ENCODE data around the gene CDH23. TPM values are rescaled to one million over a fixed set of nuclear protein-coding genes. Genes with fewer than 3 reads are reported as not detected.
A peak's percentile ranks its signal among the peaks of the same experiment; 100 is the strongest.

The CDH23 gene
- total RNA-seq, 2 experiments from 2014 or later = 4.0 to 4.5 TPM

DNA sequence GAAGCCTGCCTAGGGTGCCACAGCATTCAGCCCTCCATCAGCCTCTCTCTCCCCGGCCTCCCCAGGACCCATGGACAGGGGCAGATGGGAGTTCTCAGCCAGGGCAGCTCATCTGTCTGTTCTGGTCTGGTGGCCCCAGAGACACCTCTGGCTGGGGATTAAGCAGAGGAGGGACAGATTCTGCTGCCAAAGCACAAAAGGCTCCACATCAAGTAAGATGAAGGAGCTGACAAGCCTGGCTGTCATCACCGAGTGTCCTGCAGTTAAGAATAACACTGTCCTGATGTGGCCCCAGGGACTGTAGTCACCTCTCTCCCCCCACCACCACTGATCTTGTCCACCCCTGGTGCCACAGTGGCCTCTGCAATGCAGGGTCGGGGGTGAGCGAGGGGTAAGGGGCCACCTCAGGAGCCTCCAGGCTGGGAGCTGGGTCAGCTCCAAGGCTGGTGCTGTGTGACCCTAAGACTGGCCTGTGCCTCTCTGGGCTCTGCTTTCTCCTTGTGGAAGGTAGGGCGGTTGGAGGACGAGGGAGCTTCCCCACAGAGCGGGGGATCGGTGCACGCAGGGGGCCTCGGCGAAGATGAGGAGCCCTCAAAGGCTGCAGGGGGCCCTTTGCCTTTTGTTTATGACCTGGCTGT is 304.1 kb downstream of the CDH23 start:
- Mint-ChIP-seq H3K36me3 (ENCODE audit: low read depth) (no peaks in the 10 kb centered on the region), H3K4me3 (no peak overlapping the region), H3K27me3 (no peaks in the 10 kb centered on the region), H3K4me1 (peaks cover 30% of the 10 kb centered on the region), H3K27ac (no peak overlapping the region), H3K9me3 (no peaks in the 10 kb centered on the region)
- ChIA-PET POLR2A (no interaction called here), CTCF (interaction anchor here (1.1 to 1.3 kb wide), 3 partner anchors 29 to 382 kb away, joined by 3 to 4 read pairs (median 4); partner anchors contain the start of gene SLC29A3)
- DNase-seq = no peak

DNA sequence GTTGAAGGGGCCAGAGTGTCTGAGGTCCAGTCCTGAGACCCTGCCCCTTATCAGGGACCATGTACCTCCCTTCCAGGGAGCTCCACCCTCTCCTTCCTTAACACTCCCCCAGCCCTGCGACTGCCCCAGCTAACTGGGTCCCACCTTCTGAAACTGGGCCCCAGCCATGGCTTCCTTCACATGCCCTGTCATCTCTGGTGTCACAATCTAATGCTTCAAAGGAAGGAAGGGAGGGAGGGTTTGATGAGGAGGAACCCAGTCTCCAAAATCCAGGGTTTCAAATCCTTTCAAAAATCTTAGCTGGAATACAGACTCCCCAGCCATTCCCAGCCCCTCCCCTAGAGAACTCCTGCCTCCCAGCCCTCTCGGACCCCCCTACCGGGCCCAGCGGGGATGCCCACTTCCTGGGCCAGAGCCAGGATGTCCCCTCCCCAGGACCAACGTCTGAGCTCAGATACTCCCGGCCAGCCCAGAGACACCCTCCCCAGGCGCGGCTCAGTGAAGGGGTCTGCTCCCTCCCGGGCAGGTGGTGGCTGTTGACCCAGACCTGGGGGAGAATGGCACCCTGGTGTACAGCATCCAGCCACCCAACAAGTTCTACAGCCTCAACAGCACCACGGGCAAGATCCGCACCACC is 304.9 kb downstream of the CDH23 start:
- Mint-ChIP-seq H3K9me3 (no peaks in the 10 kb centered on the region), H3K36me3 (ENCODE audit: low read depth) (no peaks in the 10 kb centered on the region), H3K4me3 (no peak overlapping the region), H3K27me3 (no peaks in the 10 kb centered on the region), H3K27ac (peak overlapping the region; percentile 46), H3K4me1 (peaks cover 25% of the 10 kb centered on the region)
- ChIA-PET CTCF (interaction anchor here (1.1 to 1.3 kb wide), 3 partner anchors 29 to 383 kb away, joined by 3 to 4 read pairs (median 4); partner anchors contain the start of gene SLC29A3), POLR2A (no interaction called here)
- no peak for DNase-seq

DNA sequence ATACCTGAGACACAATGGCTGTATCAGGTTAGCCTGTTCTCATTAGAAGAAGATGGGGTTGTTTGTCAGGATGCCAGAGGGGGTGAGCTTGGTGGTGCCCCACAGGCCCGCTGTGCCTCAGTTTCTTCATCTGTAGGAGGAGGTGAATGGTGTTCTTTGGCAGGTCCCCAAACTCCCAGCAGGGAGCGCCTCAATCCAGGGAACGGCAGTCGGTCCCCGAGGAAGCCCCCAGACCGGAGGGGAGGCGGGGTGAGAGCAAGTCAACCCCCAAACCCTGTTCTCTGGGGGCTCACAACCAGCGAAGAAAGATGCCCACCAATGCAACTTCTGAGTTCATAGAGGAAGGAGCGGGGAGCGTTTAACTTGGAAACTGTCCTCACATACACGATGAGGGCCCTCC is 306.9 kb downstream of the CDH23 start:
- H3K4me3 Mint-ChIP-seq = no peak overlapping the region

DNA sequence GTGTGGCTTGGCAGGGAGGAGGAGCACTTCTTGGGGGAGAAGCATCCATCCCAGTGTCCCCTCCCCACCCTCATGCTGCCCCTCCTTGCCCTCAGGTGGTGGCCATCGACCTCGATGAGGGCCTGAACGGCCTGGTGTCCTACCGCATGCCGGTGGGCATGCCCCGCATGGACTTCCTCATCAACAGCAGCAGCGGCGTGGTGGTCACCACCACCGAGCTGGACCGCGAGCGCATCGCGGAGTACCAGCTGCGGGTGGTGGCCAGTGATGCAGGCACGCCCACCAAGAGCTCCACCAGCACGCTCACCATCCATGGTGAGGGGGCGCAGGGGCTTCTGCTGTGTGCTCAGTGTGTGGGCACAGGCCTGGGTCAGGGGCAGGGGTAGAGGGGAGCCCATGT is 308.1 kb downstream of the CDH23 start:
- no peaks in the 10 kb centered on the region for H3K9me3 Mint-ChIP-seq
- no peak overlapping the region for H3K27ac Mint-ChIP-seq
- no peaks in the 10 kb centered on the region for H3K27me3 Mint-ChIP-seq
- no peak overlapping the region for H3K4me3 Mint-ChIP-seq
- CTCF ChIA-PET = interaction anchor here (0.6 to 5.5 kb wide), 8 partner anchors 7 to 1468 kb away, joined by 3 to 42 read pairs (median 5); partner anchors contain the start of gene VSIR
- POLR2A ChIA-PET = no interaction called here
- H3K4me1 Mint-ChIP-seq = peaks cover 18% of the 10 kb centered on the region
- no peaks in the 10 kb centered on the region for H3K36me3 Mint-ChIP-seq (ENCODE audit: low read depth)
- no peak for DNase-seq

More for the DNA sequence above, 306.9 kb downstream of the CDH23 start:
- Mint-ChIP-seq H3K9me3 (no peaks in the 10 kb centered on the region), H3K27me3 (no peaks in the 10 kb centered on the region), H3K27ac (no peak overlapping the region), H3K4me1 (peaks cover 21% of the 10 kb centered on the region), H3K36me3 (ENCODE audit: low read depth) (no peaks in the 10 kb centered on the region)
- ChIA-PET CTCF (interaction anchor here (2.4 kb wide), 1 partner anchor 13 kb away, joined by 8 read pairs; no protein-coding TSS in a partner anchor), POLR2A (no interaction called here)
- DNase-seq = no peak

DNA sequence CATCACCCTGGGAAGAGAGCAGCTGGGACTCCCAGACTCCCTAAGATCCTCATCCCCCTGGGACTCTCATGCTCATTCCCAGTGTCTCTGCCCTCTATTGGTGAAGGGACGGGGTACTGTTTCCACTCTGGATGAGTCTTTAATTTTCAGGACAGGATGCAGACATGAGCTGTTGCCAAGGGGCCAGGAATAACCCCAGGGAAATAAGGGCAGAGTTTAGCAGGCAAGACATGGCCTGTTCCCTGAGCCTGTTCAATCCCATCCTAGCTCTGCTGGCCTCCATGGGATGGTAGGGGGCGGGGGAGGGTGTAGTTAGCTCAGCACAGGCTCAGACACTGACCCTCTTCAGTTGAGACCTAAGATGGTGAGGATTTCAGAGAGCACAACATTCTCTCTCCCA is 308.9 kb downstream of the CDH23 start:
- Mint-ChIP-seq H3K27ac (peak overlapping the region; percentile 69), H3K4me1 (peaks cover 21% of the 10 kb centered on the region), H3K4me3 (no peak overlapping the region), H3K27me3 (no peaks in the 10 kb centered on the region), H3K36me3 (ENCODE audit: low read depth) (no peaks in the 10 kb centered on the region), H3K9me3 (no peaks in the 10 kb centered on the region)
- ChIA-PET CTCF (interaction anchor here (0.9 to 5.5 kb wide), 6 partner anchors 8 to 68 kb away, joined by 4 to 42 read pairs (median 15); partner anchors contain the start of gene VSIR), POLR2A (no interaction called here)
- no peak for DNase-seq

DNA sequence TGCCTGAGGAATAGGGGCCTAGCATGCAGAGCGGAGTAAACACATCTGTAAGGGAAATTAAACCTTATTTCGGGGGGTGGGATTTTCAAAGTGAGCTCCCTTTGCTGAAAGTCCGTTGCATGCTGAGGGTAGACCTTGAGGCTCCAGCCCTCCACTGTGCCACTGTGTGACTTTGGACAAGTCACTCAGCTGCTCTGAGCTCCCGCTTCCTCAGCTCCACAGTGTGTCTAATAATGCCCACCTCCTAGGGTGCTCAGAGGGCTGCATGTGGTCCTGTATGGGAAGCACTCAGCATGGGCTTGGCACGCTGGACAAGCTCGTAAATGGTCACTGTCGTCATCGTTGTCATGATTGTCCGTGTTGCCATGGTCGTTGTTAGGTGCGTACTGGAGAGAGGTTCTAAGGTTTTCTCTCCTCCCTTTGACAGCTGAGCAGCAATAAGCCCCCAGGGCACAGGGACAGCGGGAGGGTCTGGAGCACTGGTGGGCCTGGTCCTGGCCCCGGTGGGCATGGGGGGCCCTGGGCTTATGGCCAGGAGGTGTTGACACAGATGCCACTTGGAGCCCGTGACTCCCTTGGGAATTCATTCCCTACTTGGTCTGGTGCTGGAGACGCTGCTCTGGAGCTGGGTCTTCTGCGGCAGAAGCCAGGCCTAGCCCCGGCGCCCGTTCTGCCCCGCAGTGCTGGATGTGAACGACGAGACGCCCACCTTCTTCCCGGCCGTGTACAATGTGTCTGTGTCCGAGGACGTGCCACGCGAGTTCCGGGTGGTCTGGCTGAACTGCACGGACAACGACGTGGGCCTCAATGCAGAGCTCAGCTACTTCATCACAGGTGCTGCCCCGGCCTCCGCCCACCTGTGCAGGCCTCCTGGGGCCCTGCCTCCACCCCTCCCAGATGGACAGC is 309.7 kb downstream of the CDH23 start:
- ChIA-PET POLR2A (no interaction called here), CTCF (interaction anchor here (0.8 to 5.5 kb wide), 12 partner anchors 8 to 389 kb away, joined by 3 to 42 read pairs (median 4); partner anchors contain the start of gene VSIR)
- Mint-ChIP-seq H3K9me3 (no peaks in the 10 kb centered on the region), H3K36me3 (ENCODE audit: low read depth) (no peaks in the 10 kb centered on the region), H3K4me3 (no peak overlapping the region), H3K27me3 (no peaks in the 10 kb centered on the region), H3K4me1 (peaks cover 22% of the 10 kb centered on the region), H3K27ac (no peak overlapping the region)
- no peak for DNase-seq

DNA sequence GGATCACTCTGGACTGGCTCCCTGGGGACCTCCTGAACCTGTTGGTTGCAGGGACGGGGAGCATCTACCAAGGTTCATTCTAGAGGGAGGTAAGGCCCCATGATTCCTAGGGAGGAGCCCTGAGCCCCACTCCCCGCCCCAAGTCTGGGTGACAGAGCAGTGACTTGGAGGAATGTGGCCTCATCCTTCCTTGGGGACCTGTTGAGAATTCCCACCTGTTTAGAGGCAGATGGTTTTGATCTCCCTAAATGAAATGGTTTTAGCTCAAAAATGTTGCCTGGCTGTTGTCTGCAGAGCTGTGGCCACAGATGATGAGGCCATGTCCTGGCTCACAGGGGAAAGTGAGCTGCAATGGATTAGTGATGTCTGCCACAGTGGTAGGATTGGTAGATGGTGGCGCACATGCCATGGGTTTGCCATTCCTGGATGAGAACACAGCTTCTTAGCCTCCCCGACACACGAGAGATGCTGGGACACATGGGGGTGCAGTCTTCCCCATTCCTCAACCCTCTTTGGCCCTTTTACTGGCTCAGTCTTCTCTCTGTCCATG is 310.6 kb downstream of the CDH23 start:
- Mint-ChIP-seq H3K9me3 (no peaks in the 10 kb centered on the region), H3K27me3 (no peaks in the 10 kb centered on the region), H3K4me1 (peaks cover 29% of the 10 kb centered on the region), H3K4me3 (no peak overlapping the region), H3K36me3 (ENCODE audit: low read depth) (no peaks in the 10 kb centered on the region), H3K27ac (peak overlapping the region; percentile 80)
- ChIA-PET CTCF (interaction anchor here (0.8 to 5.5 kb wide), 18 partner anchors 9 to 393 kb away, joined by 3 to 42 read pairs (median 7); partner anchors contain the start of genes C10orf105 and VSIR), POLR2A (no interaction called here)
- no peak for DNase-seq

DNA sequence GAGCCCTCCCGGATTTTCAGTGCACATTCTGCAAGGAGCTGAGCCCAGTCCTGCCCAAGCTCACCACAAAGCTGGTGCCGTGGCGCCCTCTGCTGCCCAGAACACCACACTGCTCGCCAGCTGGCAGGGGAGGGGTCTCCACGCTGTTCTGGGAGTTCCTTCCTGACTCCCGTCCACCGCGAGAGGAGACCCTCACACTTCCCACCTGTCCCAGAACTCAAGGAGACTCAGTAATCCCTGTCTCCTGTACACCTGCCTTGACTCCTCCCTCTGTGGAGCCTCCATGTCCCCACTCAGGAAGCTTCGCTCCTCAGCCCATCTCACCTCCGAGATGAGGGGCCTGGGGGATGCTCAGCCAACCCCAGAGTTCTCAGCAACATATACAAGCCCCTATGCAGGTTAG is 311.6 kb downstream of the CDH23 start:
- H3K4me3 Mint-ChIP-seq = no peak overlapping the region

DNA sequence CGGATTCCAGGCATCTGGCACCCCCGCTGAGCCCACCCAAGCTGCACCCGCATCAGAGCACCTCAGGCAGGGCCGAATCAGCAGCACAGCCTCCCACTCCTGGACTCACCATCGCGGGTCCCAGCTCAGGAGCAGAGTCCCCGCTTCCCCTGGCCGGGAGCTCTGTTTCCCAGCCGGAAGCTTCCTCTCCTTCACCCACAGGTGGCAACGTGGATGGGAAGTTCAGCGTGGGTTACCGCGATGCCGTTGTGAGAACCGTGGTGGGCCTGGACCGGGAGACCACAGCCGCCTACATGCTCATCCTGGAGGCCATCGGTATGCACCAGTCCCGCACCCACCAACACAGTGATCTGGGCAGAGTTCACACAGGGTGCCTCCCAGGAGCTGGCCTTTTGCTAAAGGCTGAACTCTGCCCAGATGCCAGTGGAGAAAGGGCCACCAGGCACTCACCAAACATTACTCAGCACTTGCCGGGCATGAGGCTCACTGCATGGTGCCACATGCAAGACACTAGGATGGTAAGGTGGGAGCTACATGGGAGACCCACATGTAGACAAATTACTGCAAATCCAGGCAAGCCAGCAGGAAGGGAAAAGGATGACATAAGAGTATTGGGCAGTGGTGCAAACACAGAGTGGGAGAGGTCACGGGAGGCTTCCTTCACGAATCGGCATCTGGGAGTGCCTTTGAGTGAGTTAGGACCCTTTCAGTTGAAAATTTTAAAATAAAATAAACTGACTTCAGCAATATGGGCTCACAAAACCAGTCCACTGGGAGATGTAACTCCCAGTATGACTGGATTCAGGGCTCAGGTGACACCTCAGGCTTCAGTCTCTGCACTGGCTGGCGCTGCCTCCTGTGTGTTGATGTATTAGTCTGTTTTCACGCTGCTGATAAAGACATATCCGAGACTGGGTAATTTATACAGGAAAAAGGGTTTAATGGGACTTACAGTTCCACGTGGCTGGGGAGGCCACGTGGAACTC is 312.5 kb downstream of the CDH23 start:
- Mint-ChIP-seq H3K36me3 (ENCODE audit: low read depth) (no peaks in the 10 kb centered on the region), H3K4me1 (peaks cover 48% of the 10 kb centered on the region), H3K4me3 (no peak overlapping the region), H3K27me3 (no peaks in the 10 kb centered on the region), H3K27ac (peak overlapping the region; percentile 76), H3K9me3 (no peaks in the 10 kb centered on the region)
- ChIA-PET CTCF (interaction anchor here (0.8 to 5.5 kb wide), 20 partner anchors 9 to 395 kb away, joined by 3 to 42 read pairs (median 7); partner anchors contain the start of genes C10orf105 and VSIR), POLR2A (no interaction called here)
- no peak for DNase-seq

More for the DNA sequence above, 311.6 kb downstream of the CDH23 start:
- H3K36me3 Mint-ChIP-seq (ENCODE audit: low read depth) = no peaks in the 10 kb centered on the region
- H3K4me1 Mint-ChIP-seq = peaks cover 39% of the 10 kb centered on the region
- H3K27ac Mint-ChIP-seq = peak overlapping the region; percentile 80
- no peaks in the 10 kb centered on the region for H3K27me3 Mint-ChIP-seq
- ChIA-PET POLR2A (no interaction called here), CTCF (interaction anchor here (0.6 to 5.5 kb wide), 27 partner anchors 10 to 394 kb away, joined by 3 to 42 read pairs (median 5); partner anchors contain the start of genes C10orf105 and VSIR)
- DNase-seq = peak; percentile 64
- no peaks in the 10 kb centered on the region for H3K9me3 Mint-ChIP-seq

DNA sequence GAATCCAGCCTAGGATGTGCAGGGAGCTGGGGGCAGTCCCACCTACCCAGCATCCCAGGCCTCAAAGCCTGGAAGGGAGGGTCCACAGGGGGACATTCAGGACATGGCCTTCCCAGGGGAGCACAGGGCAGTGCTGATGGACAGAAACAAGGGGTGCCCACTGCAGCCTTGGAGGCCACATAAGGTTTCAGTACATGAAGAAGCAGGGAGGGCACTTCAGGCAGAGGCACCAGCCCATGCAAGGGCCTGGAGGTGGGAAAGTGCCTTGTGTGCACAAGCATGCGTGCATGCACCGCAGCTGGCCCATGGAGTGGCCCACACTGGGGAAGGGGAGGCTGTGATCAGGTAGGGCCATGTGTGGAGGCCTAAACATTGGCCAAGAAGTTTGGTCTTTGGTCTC is 313.8 kb downstream of the CDH23 start:
- H3K4me3 Mint-ChIP-seq = no peak overlapping the region
- H3K36me3 Mint-ChIP-seq (ENCODE audit: low read depth) = no peaks in the 10 kb centered on the region
- no peaks in the 10 kb centered on the region for H3K27me3 Mint-ChIP-seq
- ChIA-PET POLR2A (no interaction called here), CTCF (interaction anchor here (0.9 to 3.6 kb wide), 4 partner anchors 11 to 52 kb away, joined by 3 to 13 read pairs (median 4); no protein-coding TSS in a partner anchor)
- peak overlapping the region; percentile 51 for H3K27ac Mint-ChIP-seq
- no peak for DNase-seq
- no peaks in the 10 kb centered on the region for H3K9me3 Mint-ChIP-seq
- peaks cover 58% of the 10 kb centered on the region for H3K4me1 Mint-ChIP-seq

DNA sequence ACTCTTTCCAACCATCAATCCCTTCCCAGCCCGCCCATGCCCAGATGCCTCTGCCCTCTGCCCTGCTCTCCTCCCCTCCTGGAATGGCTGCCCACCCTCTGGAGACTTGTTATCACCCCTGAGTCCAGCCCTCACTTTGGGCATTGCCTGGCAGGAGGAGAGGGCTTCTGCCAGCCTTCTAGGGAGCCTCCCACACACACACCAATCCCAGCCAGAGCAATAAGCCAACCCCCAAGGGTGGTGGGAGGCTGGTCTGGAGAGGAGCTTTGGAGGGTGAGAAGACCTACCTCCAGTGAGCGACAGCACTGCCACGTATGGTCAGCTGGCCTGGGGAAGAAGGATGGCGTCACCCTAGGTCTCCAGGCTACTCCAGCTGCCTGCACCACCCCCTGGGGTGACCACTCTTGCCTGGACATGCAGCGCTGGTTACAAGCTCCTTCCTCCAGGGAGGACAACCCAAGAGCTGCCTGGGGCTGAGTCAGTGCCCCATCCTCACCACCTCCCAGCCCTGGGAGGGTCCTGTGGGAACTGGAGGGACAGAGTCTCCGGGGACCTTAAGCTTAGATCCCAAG is 314.4 kb downstream of the CDH23 start:
- Mint-ChIP-seq H3K27me3 (no peaks in the 10 kb centered on the region), H3K9me3 (no peaks in the 10 kb centered on the region), H3K4me1 (peaks cover 62% of the 10 kb centered on the region), H3K4me3 (no peak overlapping the region), H3K27ac (peak overlapping the region; percentile 60), H3K36me3 (ENCODE audit: low read depth) (no peaks in the 10 kb centered on the region)
- CTCF ChIA-PET = interaction anchor here (0.9 to 7.0 kb wide), 9 partner anchors 9 to 67 kb away, joined by 3 to 40 read pairs (median 4); partner anchors contain the start of genes C10orf105 and VSIR
- no peak for DNase-seq
- POLR2A ChIA-PET = no interaction called here

Data from activated CD4-positive, alpha-beta T cell treated with anti-CD3 and anti-CD28 coated beads, Interleukin-2, amount 10 ng/mL, durations not matched to agents 7 days and 5 days (primary cell).